CD14-positive monocyte (primary cell): ENCODE measurements around the gene GSK3A. TPM values are rescaled to one million over a fixed set of nuclear protein-coding genes. Genes with fewer than 3 reads are reported as not detected.

Source experiments
- DNase-seq, 3 donors: peaks; one replicate each; pipeline ENCODE4 v3.0.0-alpha.2; 2011 to 2022
- H2AFZ ChIP-seq: 2 replicates; pipeline ENCODE4 v1.6.0; 2012; ENCODE audit warnings: mild to moderate bottlenecking, low read depth, low read length, inconsistent platforms; ENCODE audit not compliant: insufficient read depth, poor library complexity, severe bottlenecking
- H3K27ac ChIP-seq, 2 donors: 1 replicate in 1 of 2; 2 replicates in 1 of 2; pipeline ENCODE4 v1.5.1; 2012 to 2013; ENCODE audit warnings: low read length in 2 of 2, control low read depth in 1 of 2, inconsistent platforms in 1 of 2, low read depth in 1 of 2, mild to moderate bottlenecking in 1 of 2
- H3K27me3 ChIP-seq, 2 donors: one replicate each; pipeline versions ENCODE4 v1.6.0 to v1.6.1; 2011 to 2013; ENCODE audit warnings: low read length in 2 of 2; ENCODE audit not compliant: control insufficient read depth in 2 of 2, insufficient read depth in 2 of 2
- H3K36me3 ChIP-seq, 2 donors: replicated peaks in 1 of 2; 1 replicate in 1 of 2; 2 replicates in 1 of 2; pipeline versions ENCODE4 v1.5.1 to v1.6.1; 2012 to 2013; ENCODE audit warnings: low read length in 2 of 2, control low read depth in 1 of 2, inconsistent platforms in 1 of 2, mild to moderate bottlenecking in 1 of 2; ENCODE audit not compliant: insufficient read depth in 2 of 2, control insufficient read depth in 1 of 2
- H3K4me1 ChIP-seq, 2 donors: 1 replicate in 1 of 2; 2 replicates in 1 of 2; pipeline versions ENCODE4 v1.5.1 to v1.6.1; 2012 to 2013; ENCODE audit warnings: low read length in 2 of 2, control low read depth in 1 of 2, inconsistent platforms in 1 of 2, mild to moderate bottlenecking in 1 of 2, moderate library complexity in 1 of 2; ENCODE audit not compliant: insufficient read depth in 2 of 2, control insufficient read depth in 1 of 2
- H3K4me2 ChIP-seq: replicated peaks from 2 replicates; pipeline ENCODE3; 2012; ENCODE audit warnings: low read length, moderate library complexity, mild to moderate bottlenecking; ENCODE audit not compliant: poor library complexity, severe bottlenecking; ENCODE audit errors: extremely low read depth
- H3K4me3 ChIP-seq, 3 experiments: fragments of 200-600 bp in 1 of 3; sonication (generic) in 1 of 3; replicated peaks in 1 of 3; 1 replicate in 2 of 3; 2 replicates in 1 of 3; pipeline ENCODE4 v1.5.1; 2011 to 2013; ENCODE audit warnings: low read length in 3 of 3, mild to moderate bottlenecking in 3 of 3, control low read depth in 2 of 3, low read depth in 2 of 3, inconsistent platforms in 1 of 3, moderate library complexity in 1 of 3
- H3K79me2 ChIP-seq: 2 replicates; pipeline ENCODE4 v1.6.0; 2012; ENCODE audit warnings: mild to moderate bottlenecking, control low read depth, inconsistent platforms, low read length, moderate library complexity; ENCODE audit not compliant: insufficient read depth
- H3K9ac ChIP-seq: 2 replicates; pipeline ENCODE4 v1.6.0; 2017; ENCODE audit warnings: low read length, mild to moderate bottlenecking; ENCODE audit not compliant: insufficient read depth, poor library complexity, severe bottlenecking
- H3K9me3 ChIP-seq, 2 donors: replicated peaks in 1 of 2; 1 replicate in 1 of 2; 2 replicates in 1 of 2; pipeline versions ENCODE4 v1.5.1 to v1.6.1; 2012 to 2013; ENCODE audit warnings: low read length in 2 of 2, control low read depth in 1 of 2; ENCODE audit not compliant: control insufficient read depth in 1 of 2, insufficient read depth in 1 of 2
- H4K20me1 ChIP-seq: 2 replicates; pipeline ENCODE4 v1.6.0; 2012; ENCODE audit warnings: mild to moderate bottlenecking, low read length, control low read depth, moderate library complexity; ENCODE audit not compliant: insufficient read depth
- H3K27ac Mint-ChIP-seq, 7 donors: one replicate each; pipeline ENCODE4 v1.8.0; 2020; ENCODE audit warnings: mild to moderate bottlenecking in 7 of 7, mixed read lengths in 7 of 7, moderate library complexity in 6 of 7, inconsistent platforms in 2 of 7
- H3K27me3 Mint-ChIP-seq, 3 donors: one replicate each; pipeline ENCODE4 v1.8.0; 2021 to 2022; ENCODE audit warnings: low read depth in 3 of 3, mild to moderate bottlenecking in 3 of 3, mixed read lengths in 3 of 3, moderate library complexity in 3 of 3, inconsistent platforms in 1 of 3
- H3K36me3 Mint-ChIP-seq, 2 donors: one replicate each; pipeline ENCODE4 v1.8.0; 2020; ENCODE audit warnings: mixed read lengths in 2 of 2, inconsistent platforms in 1 of 2, mild to moderate bottlenecking in 1 of 2
- H3K4me1 Mint-ChIP-seq: one replicate; pipeline ENCODE4 v1.8.0; 2020; ENCODE audit warnings: mild to moderate bottlenecking, mixed read lengths
- H3K4me3 Mint-ChIP-seq, 2 donors: one replicate each; pipeline ENCODE4 v1.8.0; 2020; ENCODE audit warnings: mild to moderate bottlenecking in 2 of 2, mixed read lengths in 2 of 2, moderate library complexity in 1 of 2
- H3K9me3 Mint-ChIP-seq, 7 donors: one replicate each; pipeline ENCODE4 v1.8.0; 2020 to 2022; ENCODE audit warnings: mixed read lengths in 7 of 7, mild to moderate bottlenecking in 6 of 7, moderate library complexity in 6 of 7, inconsistent platforms in 2 of 7
- CTCF ChIP-seq: fragments of 200-600 bp; IDR thresholded peaks from one replicate; pipeline ENCODE4 v1.8.0; 2022; ENCODE audit warnings: antibody characterized with exemption, mild to moderate bottlenecking
- WGBS: methylation state at CpG from one replicate; pipeline ENCODE4 v1.1.5; 2013; ENCODE audit warnings: missing lambda C conversion rate; ENCODE audit not compliant: insufficient coverage; 5-methylcytosine and 5-hydroxymethylcytosine counted together
- intact Hi-C, 2 donors: fragments of 100-400 bp; cut with micrococcal nuclease; formaldehyde crosslinking; loops; one replicate each; pipeline versions ENCODE4 v1.15.0 to v1.15.1; 2023
- polyA plus RNA-seq, 3 donors: library from polyadenylated mRNA; depleted of rRNA in 1 of 3; unstranded in 2 of 3; stranded (reverse) in 1 of 3; fragments of 300-500 nt in 2 of 3; fragments of >200 nt in 1 of 3; fragmentation: Illumina TruSeq in 2 of 3; gene quantifications; 1 replicate in 2 of 3; 2 replicates in 1 of 3; pipeline ENCODE4 v1.2.3, GENCODE V29; 2012 to 2021

Gene GSK3A
- polyA plus RNA-seq, 3 donors = 12.3 to 47.2 (median 14.9) TPM

- peaks cover 0 to 13% (median 6%) of the 10 kb centered on the region in 7 donors for H3K9me3 Mint-ChIP-seq
- no peak for TF ChIP-seq CTCF
- no peaks in the 10 kb centered on the region for H4K20me1 ChIP-seq
- H3K36me3 ChIP-seq = no peaks in the 10 kb centered on the region
- peaks cover 4 to 7% (median 5%) of the 10 kb centered on the region in 3 donors for H3K27me3 Mint-ChIP-seq
- H3K9me3 ChIP-seq = peaks cover 0 to 3% of the 10 kb centered on the region in 2 donors
- H3K4me1 ChIP-seq = peaks cover 36 to 50% of the 10 kb centered on the region in 2 donors
- no peak overlapping the region for H3K4me3 Mint-ChIP-seq
- 81% methylated on average over 2 of the region's 3 CpGs for WGBS
- H2AFZ ChIP-seq = no peak overlapping the region
- intact Hi-C loops = no loop called here
- peaks cover under 1 to 10% of the 10 kb centered on the region in 2 donors for H3K36me3 Mint-ChIP-seq
- no peaks in the 10 kb centered on the region for H3K79me2 ChIP-seq
- no peak for DNase-seq
- no peak overlapping the region for H3K4me3 ChIP-seq
- no peak overlapping the region for H3K9ac ChIP-seq
- H3K27ac Mint-ChIP-seq = no peak overlapping the region
- H3K4me1 Mint-ChIP-seq = peaks cover 56% of the 10 kb centered on the region
- H3K27me3 ChIP-seq = no peaks in the 10 kb centered on the region
- no peak overlapping the region for H3K4me2 ChIP-seq
- H3K27ac ChIP-seq = no peak overlapping the region
Observed at GRCh38 chr19:42189133-42189532, 53.3 kb downstream of the GSK3A start.

- H2AFZ ChIP-seq = no peak overlapping the region
- no peaks in the 10 kb centered on the region for H4K20me1 ChIP-seq
- H3K4me3 Mint-ChIP-seq = no peak overlapping the region
- H3K79me2 ChIP-seq = no peaks in the 10 kb centered on the region
- no peak overlapping the region for H3K9ac ChIP-seq
- DNase-seq = no peak
- H3K36me3 ChIP-seq = no peaks in the 10 kb centered on the region
- H3K4me1 Mint-ChIP-seq = peaks cover 60% of the 10 kb centered on the region
- peaks cover 0 to 3% of the 10 kb centered on the region in 2 donors for H3K9me3 ChIP-seq
- no peak overlapping the region for H3K27ac Mint-ChIP-seq
- peaks cover 4 to 8% (median 6%) of the 10 kb centered on the region in 3 donors for H3K27me3 Mint-ChIP-seq
- H3K36me3 Mint-ChIP-seq = peaks cover 0 to 10% of the 10 kb centered on the region in 2 donors
- no peak for TF ChIP-seq CTCF
- H3K4me1 ChIP-seq = peaks cover 41 to 55% of the 10 kb centered on the region in 2 donors
- no CpG with 5 or more reads among the region's 1 CpG for WGBS
- H3K27ac ChIP-seq = no peak overlapping the region
- H3K9me3 Mint-ChIP-seq = peaks cover 0 to 10% (median 4%) of the 10 kb centered on the region in 7 donors
- H3K4me2 ChIP-seq = no peak overlapping the region
- no peaks in the 10 kb centered on the region for H3K27me3 ChIP-seq
- intact Hi-C loops = no loop called here
- no peak overlapping the region for H3K4me3 ChIP-seq
Observed at GRCh38 chr19:42188665-42189064, 53.7 kb downstream of the GSK3A start.
